ENCODE data around the gene NAV1.

DNA sequence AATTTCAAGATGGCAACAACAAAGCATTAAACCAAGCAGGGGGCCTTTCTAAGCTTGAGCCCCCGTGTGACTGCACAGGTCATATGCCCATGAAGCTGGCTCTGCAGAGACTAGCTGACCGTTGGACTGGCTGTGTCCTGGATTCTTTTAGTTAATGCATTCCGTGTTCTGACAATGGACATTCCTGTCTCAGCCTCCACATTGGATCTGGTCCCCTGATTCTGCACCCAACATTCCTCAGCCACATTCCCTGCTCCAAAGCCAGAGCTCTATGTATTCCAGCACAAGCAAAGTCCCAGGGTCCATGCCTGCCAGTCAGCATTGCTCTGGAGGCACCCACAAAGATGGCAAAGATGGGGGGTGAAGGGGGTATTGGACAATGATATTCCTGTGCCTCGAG, 5.1 kb upstream of the NAV1 start:
- TF ChIP-seq POLR2A (IDR thresholded peaks at IDR 0.05): no peak
- TF ChIP-seq, protein P1, sequence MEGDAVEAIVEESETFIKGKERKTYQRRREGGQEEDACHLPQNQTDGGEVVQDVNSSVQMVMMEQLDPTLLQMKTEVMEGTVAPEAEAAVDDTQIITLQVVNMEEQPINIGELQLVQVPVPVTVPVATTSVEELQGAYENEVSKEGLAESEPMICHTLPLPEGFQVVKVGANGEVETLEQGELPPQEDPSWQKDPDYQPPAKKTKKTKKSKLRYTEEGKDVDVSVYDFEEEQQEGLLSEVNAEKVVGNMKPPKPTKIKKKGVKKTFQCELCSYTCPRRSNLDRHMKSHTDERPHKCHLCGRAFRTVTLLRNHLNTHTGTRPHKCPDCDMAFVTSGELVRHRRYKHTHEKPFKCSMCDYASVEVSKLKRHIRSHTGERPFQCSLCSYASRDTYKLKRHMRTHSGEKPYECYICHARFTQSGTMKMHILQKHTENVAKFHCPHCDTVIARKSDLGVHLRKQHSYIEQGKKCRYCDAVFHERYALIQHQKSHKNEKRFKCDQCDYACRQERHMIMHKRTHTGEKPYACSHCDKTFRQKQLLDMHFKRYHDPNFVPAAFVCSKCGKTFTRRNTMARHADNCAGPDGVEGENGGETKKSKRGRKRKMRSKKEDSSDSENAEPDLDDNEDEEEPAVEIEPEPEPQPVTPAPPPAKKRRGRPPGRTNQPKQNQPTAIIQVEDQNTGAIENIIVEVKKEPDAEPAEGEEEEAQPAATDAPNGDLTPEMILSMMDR (IDR thresholded peaks at IDR 0.05): no peak
